HL-60 (cell line): Measurements from ENCODE around the gene CBL.

Experiments used
- DNase-seq, 2 experiments: peaks; one replicate each; pipeline ENCODE4 v3.0.0-alpha.2; 2010 to 2020; ENCODE audit warnings: low read depth in 1 of 2, low spot score in 1 of 2
- H3K27ac ChIP-seq: fragments of 250-450 bp; sonication (Bioruptor Pico); replicated peaks from 2 replicates; pipeline ENCODE4 v1.5.1; 2020; ENCODE audit warnings: mild to moderate bottlenecking, moderate library complexity
- H3K27me3 ChIP-seq: fragments of 250-450 bp; sonication (Bioruptor Pico); 2 replicates; pipeline ENCODE4 v1.5.1; 2021; ENCODE audit warnings: mild to moderate bottlenecking, moderate library complexity; ENCODE audit not compliant: insufficient read depth, poor library complexity, severe bottlenecking
- H3K4me3 ChIP-seq: replicated peaks from 2 replicates; pipeline ENCODE4 v1.5.1; 2011; ENCODE audit warnings: mild to moderate bottlenecking, control low read depth, low read length; ENCODE audit not compliant: insufficient read depth
- CTCF ChIP-seq: IDR thresholded peaks from one replicate; pipeline ENCODE4 v1.5.1; 2011; ENCODE audit warnings: low read length, control low read depth, inconsistent platforms; ENCODE audit not compliant: insufficient read depth
- GABPA ChIP-seq: IDR thresholded peaks from 2 replicates; pipeline ENCODE4 v1.6.1; 2012; ENCODE audit warnings: low read depth
- POLR2AphosphoS5 ChIP-seq: IDR thresholded peaks from 2 replicates; pipeline ENCODE4 v1.6.1; 2012; ENCODE audit warnings: low read depth
- REST ChIP-seq: IDR thresholded peaks from 2 replicates; pipeline ENCODE4 v1.6.1; 2012; ENCODE audit warnings: low read depth; ENCODE audit not compliant: insufficient replicate concordance
- SPI1 ChIP-seq: IDR thresholded peaks from 2 replicates; pipeline ENCODE4 v1.6.1; 2012; ENCODE audit warnings: low read depth, mild to moderate bottlenecking, borderline replicate concordance

The CBL gene

DNA sequence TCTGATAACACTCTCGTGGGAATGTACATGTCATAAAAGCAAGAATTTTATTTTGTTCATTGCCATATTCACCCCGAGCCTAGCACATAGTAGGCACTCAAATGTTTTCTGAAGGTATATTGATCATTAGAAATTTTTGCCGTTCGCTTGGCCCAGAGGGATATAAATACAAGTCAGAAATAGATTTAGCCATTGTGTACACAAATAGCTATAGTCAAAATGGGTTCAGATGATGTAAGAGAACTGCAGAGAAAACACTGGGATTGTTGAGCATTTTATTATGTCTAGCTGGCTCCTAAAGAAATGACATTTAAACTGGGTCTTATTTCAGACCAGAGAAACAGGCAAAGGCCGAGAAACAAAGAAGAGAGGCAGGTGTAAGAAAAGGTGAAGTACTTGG is 61.5 kb downstream of the CBL start:
- DNase-seq: no peak
- Histone ChIP-seq H3K27ac (no peak overlapping the region), H3K27me3 (no peaks in the 10 kb centered on the region), H3K4me3 (no peak overlapping the region)
- TF ChIP-seq SPI1: no peak
- TF ChIP-seq REST: no peak
- no peak for TF ChIP-seq POLR2AphosphoS5
- TF ChIP-seq CTCF: no peak
- no peak for TF ChIP-seq GABPA

DNA sequence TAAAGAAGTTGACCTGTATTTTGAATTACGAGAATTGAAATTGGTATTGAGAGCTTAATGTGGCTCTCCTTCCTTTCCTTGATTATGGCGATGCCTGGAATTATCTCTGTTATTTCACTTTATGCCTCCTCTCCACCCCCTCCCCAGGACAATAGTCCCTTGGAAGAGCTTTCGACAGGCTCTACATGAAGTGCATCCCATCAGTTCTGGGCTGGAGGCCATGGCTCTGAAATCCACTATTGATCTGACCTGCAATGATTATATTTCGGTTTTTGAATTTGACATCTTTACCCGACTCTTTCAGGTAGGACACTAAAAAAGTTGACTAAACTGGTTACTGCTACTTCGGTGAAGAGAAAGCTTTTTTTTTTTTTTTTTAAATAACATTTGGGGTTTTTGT is 67.6 kb downstream of the CBL start:
- DNase-seq: no peak
- Histone ChIP-seq H3K27ac (no peak overlapping the region), H3K27me3 (no peaks in the 10 kb centered on the region), H3K4me3 (no peak overlapping the region)
- TF ChIP-seq CTCF (no peak), GABPA (no peak), POLR2AphosphoS5 (no peak), REST (no peak), SPI1 (no peak)

- no peak for DNase-seq
- TF ChIP-seq SPI1: no peak
- no peak for TF ChIP-seq POLR2AphosphoS5
- no peak for TF ChIP-seq GABPA
- TF ChIP-seq REST: no peak
- TF ChIP-seq CTCF: no peak
- H3K27ac ChIP-seq: no peak overlapping the region
These were observed 71.5 kb downstream of the CBL start for GRCh38 chr11:119277660-119278059.

More at GRCh38 chr11:119277660-119278059, 71.5 kb downstream of the CBL start:
- Histone ChIP-seq H3K4me3 (no peak overlapping the region), H3K27me3 (no peaks in the 10 kb centered on the region)
